DMS114 treated with DMSO at 0.1 percent for 48 hours (cell line): ENCODE results near the gene HTT.

Source experiments
- DNase-seq: peaks from one replicate; lab custom pipeline; 2025; ENCODE audit not compliant: unreplicated experiment; lab: John Stamatoyannopoulos, UW

HTT gene

GRCh38 chr4:3286335-3287175 lies 212.1 kb downstream of the HTT start:
- no peak for DNase-seq

DNA sequence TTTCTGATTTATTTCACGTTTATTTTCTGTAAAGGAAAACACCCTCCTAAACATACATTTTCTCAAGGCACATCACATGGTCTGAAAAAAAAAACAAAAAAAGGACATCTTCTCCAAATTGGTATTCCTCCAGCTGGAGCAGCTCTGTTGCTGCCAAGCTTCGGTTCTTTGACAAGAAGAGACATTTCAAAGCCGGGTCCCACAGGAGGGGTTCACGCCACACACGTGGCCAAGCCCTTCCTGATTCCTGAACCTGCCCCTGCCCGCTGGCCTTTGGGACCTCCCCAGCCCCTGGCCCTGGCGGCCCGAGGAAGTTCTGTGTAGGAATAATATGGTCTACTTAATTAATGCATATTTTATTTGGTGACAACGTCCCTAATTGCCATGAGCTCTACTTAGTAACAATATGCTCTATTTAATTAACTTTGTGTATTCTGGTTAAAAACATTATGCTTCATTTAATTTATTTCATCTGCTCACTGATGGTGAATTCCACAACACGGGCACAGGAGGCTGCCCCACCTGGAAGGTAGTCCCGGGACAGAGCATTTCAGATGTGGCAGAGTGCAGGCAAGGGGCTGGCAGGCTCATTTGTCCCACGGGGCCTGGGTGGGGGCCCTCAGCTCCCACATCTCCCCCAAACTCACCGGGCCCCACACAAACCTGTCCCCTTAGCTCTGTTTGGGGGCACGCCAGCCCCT lies 212.9 kb downstream of the HTT start:
- DNase-seq, result no peak

DNA sequence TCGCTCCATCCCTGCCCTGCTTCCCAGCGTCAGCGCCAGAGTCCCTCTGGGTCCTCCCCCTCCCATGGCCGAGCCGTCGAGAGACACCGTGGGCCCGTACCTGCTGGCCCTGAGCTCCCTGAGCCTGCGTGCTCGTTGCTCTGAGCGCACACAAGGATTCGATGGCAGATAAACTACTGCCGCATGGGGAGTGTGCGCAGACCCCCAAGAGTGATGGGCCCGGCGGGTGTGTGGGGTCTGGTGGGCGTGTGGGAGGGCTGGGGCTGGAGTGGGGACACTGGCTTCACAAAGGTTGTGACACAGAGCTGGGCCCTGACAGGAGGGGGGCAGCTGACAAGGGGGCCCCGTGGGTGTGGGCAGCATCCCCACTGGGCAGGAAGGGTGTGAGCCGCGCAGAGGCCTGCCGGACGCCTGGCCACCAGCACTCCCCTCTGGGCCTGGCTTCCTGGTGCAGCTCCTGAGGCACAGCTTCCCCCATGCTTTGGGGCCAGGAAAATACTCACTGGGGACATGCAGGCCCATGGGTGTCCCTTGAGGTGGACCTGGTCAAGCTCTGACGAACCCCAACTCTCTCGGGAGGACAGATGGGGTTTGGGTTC lies 213.6 kb downstream of the HTT start:
- DNase-seq, result no peak

- no peak for DNase-seq
These were observed 214.2 kb downstream of the HTT start for GRCh38 chr4:3288571-3289094.

DNA sequence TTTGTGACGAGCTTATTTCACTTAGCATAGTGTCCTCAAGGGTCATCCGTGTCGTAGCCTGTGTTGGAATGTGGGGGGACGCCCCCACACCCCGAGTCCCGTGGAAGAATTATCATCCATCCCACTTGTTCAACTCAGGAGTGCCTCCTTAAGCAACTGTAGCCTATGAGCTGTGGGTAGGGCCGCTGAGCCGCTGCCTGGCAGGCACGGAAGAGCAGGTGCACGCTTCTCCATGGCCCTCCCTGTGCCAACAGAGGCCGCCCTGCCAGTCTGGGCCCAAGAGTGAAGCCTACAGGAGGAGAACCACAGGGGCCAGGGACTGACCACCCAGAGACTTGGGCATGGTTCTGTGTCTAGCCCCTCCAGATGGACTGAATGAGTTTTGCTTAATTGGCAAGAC lies 216.0 kb downstream of the HTT start:
- DNase-seq, result no peak

- DNase-seq, result no peak
These were observed 216.4 kb downstream of the HTT start for GRCh38 chr4:3290889-3291321.

GRCh38 chr4:3291411-3291968 lies 217.0 kb downstream of the HTT start:
- DNase-seq, result no peak

- DNase-seq, result no peak
These were observed 217.6 kb downstream of the HTT start for GRCh38 chr4:3291969-3292570.

DNA sequence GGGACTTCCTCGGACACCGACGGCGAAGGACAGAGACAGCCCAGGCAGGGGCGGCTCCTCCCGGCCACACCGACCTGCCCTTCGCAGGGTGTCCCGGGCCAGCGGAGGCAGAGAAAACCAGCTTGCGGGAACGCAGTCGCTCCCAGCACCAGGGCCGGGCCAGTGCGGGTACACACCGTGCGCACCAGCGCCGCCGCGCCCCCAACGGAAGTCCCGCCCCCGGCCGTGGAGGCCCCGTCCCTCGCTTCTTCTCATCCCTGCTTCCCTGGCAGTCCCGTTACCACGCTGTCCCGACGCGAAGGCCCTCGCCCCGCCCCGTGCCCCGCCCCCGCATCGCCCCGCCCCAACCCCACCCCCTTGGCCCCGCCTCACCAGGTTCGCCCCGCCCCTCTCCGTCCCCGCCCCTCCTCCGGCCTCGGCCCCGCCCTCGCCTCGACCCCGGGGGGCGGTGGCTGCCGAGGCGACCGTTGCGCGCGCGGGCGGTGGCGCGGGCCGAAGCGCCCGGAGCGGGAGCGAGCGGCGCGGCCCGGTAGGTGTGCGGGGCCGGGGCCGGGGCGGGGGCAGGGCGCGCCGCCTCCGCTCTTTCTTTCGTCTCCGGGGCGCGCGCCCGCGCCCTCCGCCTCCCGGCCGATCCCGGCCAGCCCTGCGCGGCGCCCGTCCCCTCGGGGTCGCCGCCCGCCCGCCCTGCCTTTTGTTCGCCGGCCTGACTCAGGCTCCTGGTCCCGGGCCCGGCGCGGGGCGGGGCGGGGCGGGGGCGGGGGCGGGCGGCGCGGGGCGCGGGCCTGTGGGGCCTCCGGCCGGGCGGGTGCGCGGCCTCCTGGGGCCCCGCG lies 218.3 kb downstream of the HTT start, which contains the start of gene RGS12:
TSS of gene RGS12 (plus strand) at position 451 of the 830 bp plus-strand sequence. CDS start 23,150 bp downstream, outside the sequence.
- DNase-seq, result peak; percentile 74
